ENCODE results near the gene DGKH.

GRCh38 chr13:42116225-42116624 is 67.8 kb downstream of the DGKH start:
- TF ChIP-seq CTCF (conservative IDR thresholded peaks at IDR 0.05): no peak
- no peak for TF ChIP-seq EZH2 (IDR thresholded peaks at IDR 0.05; ENCODE audit: low read depth)

Measured in PC-9 (cell line).